ENCODE data around the gene KCNH6.

DNA sequence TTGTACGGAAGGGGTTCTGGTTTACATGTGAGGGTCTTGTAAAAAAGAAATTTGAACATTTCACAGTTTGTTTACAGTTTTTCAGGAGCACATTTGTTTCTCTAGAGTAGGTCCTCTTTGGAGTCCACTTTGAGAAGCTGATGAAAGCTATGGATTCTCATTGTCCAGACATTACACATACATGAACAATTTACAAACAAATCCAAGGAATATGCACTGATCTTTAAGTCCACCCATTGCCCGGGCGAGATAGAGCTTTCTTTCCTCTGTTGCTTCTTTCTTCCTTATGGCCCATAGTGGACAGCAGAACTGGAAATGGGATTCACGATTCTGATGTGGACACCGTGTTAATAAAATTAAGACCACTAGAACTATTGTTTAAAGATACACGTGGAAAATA is 29.1 kb downstream of the KCNH6 start:
- TF ChIP-seq, protein P1, sequence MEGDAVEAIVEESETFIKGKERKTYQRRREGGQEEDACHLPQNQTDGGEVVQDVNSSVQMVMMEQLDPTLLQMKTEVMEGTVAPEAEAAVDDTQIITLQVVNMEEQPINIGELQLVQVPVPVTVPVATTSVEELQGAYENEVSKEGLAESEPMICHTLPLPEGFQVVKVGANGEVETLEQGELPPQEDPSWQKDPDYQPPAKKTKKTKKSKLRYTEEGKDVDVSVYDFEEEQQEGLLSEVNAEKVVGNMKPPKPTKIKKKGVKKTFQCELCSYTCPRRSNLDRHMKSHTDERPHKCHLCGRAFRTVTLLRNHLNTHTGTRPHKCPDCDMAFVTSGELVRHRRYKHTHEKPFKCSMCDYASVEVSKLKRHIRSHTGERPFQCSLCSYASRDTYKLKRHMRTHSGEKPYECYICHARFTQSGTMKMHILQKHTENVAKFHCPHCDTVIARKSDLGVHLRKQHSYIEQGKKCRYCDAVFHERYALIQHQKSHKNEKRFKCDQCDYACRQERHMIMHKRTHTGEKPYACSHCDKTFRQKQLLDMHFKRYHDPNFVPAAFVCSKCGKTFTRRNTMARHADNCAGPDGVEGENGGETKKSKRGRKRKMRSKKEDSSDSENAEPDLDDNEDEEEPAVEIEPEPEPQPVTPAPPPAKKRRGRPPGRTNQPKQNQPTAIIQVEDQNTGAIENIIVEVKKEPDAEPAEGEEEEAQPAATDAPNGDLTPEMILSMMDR (conservative IDR thresholded peaks at IDR 0.05; ENCODE audit: low read length): no peak
- TF ChIP-seq EZH2phosphoT487 (IDR thresholded peaks at IDR 0.05; ENCODE audit: borderline replicate concordance): no peak

All from Loucy (cell line).